Fibroblast of the aortic adventitia (primary cell): Measurements from ENCODE around the gene NUP54. TPM values are rescaled to one million over a fixed set of nuclear protein-coding genes. Genes with fewer than 3 reads are reported as not detected.

ENCODE experiments used
- DNase-seq: peaks from one replicate; pipeline ENCODE4 v3.0.0-alpha.2; 2010; ENCODE audit warnings: low read depth
- H3K4me3 ChIP-seq: 2 replicates; pipeline ENCODE4 v1.5.1; 2011; ENCODE audit warnings: low read depth, mild to moderate bottlenecking, control low read depth, low read length, moderate library complexity
- CTCF ChIP-seq: IDR thresholded peaks from 2 replicates; pipeline ENCODE4 v1.5.1; 2011; ENCODE audit warnings: mild to moderate bottlenecking, low read length, control low read depth, inconsistent platforms; ENCODE audit not compliant: insufficient read depth
- total RNA-seq: library from RNA; depleted of rRNA; stranded (reverse); fragments of >200 nt; gene quantifications from 2 replicates; pipeline ENCODE4 v1.2.3, GENCODE V29; 2012; ENCODE audit warnings: low replicate concordance

The NUP54 gene
- total RNA-seq, 1 donor = 64.4 TPM

GRCh38 chr4:76120199-76120598, 28.0 kb downstream of the NUP54 start:
- DNase-seq = no peak
- TF ChIP-seq CTCF = no peak
- no peak overlapping the region for H3K4me3 ChIP-seq

- H3K4me3 ChIP-seq = no peak overlapping the region
- DNase-seq = no peak
- TF ChIP-seq CTCF = no peak
These were observed 30.7 kb downstream of the NUP54 start for GRCh38 chr4:76117536-76117935.

GRCh38 chr4:76116821-76117220, 31.4 kb downstream of the NUP54 start:
- TF ChIP-seq CTCF = no peak
- no peak for DNase-seq

GRCh38 chr4:76108467-76109181, 39.6 kb downstream of the NUP54 start:
- no peak overlapping the region for H3K4me3 ChIP-seq
- no peak for TF ChIP-seq CTCF
- no peak for DNase-seq

More at GRCh38 chr4:76116821-76117220, 31.4 kb downstream of the NUP54 start:
- H3K4me3 ChIP-seq = no peak overlapping the region

DNA sequence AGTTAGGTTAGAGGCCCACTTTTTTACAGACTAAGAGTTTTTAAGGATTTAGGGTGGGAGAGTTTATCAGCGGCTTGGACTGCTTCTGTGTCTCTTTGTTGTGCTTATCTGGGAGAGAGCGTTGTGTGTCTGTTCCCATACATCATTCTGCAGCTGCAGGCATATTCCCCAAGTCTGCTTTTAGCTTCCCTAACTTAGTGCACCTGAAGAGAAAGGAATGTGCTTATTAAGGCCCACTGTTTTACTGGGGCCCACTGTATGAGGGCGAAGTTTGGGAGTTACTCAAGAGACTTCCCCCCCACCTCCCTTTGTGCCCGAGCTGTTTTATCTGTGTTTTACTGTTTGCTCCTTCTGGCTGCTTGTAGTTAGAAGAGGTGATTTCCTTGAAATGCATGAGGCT, 41.8 kb downstream of the NUP54 start:
- H3K4me3 ChIP-seq = no peak overlapping the region
- DNase-seq = no peak
- no peak for TF ChIP-seq CTCF

DNA sequence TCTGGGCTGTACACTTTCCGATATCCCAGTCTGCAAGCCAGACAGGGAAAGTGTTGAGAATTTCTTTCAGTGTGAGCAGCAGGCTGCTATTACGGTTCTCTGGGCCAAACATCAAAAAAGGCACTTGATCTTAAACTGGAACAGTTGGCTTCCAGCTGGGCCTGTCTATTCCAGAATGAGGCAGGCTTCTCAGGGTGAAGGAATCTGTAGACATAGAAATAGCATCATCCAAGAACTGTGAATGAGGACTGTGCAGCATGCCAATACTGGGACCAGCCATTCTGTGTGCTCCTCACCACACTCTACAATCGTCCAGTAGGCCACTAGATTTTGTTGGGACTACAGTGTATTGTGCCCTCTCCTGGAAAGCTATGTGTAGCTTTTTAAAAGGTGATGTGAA, 42.5 kb downstream of the NUP54 start:
- no peak overlapping the region for H3K4me3 ChIP-seq
- no peak for DNase-seq
- no peak for TF ChIP-seq CTCF

- H3K4me3 ChIP-seq = no peak overlapping the region
- TF ChIP-seq CTCF = no peak
- DNase-seq = no peak
These were observed 52.1 kb downstream of the NUP54 start for GRCh38 chr4:76096076-76096475.
